Pons (tissue), 1 donor: Measurements from ENCODE around the gene PCSK2.

Experiments
- DNase-seq: peaks from one replicate; pipeline ENCODE4 v3.0.0-alpha.2; 2016; ENCODE audit warnings: low spot score

Gene PCSK2

DNA sequence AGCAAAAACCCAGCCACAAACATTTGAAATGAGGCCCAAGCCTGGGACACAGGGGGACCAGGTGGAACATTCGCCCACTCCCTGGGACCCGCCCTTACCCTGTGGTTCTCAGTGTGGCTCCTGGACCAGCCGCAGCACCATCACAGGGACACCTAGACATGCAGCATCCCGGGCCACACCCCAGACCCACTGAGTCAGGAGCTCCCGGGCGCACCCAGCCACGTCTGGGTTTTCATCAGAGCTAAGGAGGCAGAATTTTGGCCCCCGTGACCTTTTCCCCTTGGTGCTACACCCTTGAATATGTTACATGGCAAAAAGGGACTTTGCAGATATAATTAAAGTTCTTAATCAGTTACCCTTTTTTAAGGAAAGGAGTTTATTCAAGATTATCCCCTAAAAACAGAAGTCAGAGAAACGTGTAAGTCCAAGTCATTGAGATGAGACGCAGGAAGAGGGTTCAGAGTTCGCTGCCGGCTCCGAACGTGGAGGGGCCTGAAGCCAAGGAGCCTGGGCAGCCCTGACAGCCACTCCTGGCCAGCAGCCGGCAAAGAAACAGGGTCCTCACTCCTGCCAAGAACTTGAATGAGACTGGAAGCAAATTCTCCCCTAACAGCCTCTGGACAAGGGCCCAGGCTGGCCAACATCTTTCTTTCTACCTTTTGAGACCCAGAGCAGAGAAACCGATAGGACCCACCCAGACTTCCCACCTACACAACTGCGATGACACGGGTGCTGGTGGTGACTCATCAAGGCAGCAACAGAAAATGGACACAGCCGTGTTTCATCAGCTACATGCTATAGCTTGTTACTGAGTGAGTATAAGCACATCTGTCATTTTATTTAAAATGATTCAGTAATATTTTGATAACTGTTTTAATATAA lies 279.0 kb downstream of the PCSK2 start:
- no peak for DNase-seq

DNA sequence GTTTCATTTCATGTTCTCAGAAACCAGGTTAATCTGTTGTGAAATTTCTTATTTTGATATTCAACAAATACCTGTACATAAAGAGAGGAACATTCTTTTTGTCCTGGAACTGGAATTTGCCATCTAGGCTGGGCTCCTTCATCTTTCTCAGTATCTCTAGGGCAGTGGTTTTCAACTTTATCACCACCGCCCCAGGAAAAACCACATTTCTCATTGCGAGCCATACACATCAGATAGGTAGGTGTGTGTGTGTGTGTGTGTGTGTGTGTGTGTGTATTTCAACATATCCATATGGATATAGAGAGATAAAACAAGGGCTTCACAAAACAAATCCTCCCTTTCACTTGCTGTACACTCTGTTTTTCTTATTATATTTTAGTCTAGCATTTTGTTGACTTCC lies 280.2 kb downstream of the PCSK2 start:
- DNase-seq, result no peak

DNA sequence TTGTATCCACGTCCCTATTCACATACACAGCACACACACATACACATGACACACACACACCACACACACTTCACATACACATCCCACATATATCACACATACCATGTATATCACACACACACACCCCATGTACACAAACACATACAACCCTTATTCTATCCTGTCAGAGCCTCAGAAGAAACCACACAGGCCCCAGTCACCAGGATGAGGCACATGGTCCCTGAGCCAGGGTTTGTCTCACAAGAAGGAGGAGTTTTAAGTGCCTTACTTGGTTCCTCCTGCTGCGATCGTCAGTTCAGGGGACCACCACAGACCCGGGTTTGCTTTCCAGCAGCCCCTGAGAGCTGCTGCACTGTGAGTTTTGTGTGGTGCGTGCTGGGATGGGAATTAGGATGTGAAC lies 280.7 kb downstream of the PCSK2 start:
- DNase-seq, result no peak

DNA sequence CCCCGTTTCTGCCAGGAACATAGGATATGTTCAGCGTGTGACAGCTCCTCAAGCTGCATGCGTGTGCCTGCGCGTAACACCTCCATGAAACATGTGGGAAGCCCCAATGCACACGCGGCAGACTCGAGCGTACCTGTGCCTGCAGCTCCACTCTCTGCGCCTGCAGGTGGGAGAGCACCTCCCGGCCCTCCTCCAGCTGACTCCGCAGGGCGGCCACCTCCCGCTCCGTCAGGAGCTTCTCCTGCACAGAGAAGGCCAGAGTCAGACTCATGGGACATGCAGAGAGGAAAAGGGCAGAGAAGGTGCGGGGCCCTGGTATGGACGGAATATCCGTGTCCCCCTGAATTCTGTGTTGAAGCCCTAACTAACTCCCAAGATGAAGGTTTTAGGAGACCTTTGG lies 281.9 kb downstream of the PCSK2 start:
- no peak for DNase-seq

DNA sequence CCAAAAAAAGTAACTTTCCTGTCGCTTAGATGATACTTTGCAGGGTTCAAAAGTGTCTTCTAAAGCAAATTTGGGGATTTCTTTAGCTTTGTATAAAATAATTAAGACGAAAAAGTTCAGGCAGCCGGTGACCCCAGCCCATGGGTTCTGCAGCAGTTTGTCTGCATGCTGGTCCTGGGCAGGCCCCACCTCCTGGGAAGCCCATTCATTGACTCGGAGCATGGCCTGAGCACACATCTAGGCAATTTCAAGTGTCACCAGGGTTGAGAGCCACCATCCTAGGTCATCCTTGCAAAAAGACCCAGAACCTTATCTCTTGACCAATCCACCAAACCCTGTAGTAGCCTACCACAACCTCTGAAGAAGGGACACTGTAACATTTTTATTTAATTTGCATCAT lies 283.7 kb downstream of the PCSK2 start:
- DNase-seq, result no peak

DNA sequence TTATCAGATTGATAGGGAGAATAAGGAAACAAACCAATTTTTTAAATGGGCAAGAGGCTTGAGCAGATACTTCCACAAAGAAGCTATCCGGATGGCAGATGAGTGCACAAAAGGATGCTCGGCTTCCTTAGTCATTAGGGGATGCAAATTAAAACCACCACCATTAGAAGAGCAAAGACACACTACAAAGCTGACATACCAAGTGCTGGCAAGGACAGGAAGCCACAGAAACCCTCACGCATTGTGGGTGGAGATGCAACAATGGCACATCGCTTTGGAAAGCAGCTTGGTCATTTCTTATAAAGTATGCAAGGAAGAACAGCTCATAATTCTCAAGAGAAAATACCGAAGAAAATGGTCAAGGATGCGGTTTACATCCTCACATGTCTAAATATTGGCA lies 284.6 kb downstream of the PCSK2 start:
- DNase-seq, result no peak

DNA sequence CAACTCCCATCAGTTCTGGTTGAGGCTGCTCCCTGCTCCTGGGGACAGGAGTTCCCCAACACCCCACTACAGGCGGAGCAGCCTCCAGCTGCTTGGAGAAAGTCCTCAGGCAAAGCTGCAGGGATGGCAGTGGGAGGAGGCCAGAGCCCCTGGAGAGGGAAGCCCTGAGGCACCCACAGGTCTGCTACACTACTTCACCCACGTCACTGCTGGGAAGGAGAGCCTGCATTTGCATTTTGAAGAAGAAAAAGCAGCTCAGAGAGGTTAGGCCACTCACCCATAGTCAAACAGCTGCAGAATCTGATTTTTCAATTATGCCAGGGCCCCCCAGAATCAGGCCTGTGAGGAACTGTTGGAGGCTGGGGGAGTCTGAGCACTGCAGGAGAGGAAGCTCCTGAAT lies 287.1 kb downstream of the PCSK2 start:
- no peak for DNase-seq

DNA sequence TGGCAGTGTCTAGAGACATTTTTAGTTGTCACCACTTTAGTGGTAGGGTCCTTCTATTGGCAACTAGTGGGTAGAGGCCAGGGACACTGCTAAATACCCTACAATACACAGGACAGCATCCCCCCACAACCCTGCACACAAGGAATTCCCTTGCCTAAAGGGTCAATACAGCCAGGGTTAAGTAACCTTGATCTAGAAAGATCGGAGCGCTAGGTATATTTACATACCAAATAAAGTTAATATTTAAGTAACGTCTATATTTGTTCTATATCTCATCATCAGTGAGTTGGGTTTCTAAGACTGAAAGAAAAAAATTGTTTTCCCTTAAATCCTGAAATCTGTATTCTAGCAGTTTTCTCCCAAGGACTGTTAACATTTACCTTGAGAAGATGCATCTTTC lies 288.2 kb downstream of the PCSK2 start:
- DNase-seq, result no peak

DNA sequence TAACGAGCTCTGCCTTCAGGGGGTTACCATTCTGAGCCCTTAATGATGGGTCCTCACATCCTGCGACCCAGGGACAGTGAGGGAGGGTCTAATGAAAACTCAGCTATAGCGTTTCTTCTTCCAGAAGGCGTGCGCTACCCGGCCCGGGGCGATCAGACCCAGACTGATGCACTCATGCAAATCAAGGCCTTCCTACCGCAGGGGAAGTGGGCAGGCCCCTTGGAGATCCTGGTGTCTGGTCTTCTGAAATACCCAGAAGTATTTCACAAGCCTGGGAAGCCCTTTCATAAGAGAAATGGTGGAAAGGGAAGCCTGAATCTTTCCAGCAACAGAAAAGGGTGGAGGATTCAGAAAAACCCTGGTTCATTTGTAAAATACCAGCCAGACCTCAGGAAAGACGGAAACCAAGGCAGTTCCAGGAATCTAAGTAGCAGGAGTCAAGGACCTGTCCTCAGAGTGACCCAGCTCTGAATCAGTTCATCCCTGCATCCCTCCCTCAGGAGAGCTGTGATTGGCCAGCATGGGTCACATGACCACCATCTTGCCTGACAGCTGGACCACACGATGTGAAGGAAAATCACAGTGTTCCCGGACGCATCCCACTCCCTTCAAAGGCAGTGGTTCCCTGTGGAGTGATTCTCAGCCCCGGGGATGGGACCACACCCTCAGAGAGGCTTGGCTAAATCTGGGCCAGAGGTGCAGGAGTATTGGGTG lies 291.7 kb downstream of the PCSK2 start:
- DNase-seq, result peak; percentile 23

DNA sequence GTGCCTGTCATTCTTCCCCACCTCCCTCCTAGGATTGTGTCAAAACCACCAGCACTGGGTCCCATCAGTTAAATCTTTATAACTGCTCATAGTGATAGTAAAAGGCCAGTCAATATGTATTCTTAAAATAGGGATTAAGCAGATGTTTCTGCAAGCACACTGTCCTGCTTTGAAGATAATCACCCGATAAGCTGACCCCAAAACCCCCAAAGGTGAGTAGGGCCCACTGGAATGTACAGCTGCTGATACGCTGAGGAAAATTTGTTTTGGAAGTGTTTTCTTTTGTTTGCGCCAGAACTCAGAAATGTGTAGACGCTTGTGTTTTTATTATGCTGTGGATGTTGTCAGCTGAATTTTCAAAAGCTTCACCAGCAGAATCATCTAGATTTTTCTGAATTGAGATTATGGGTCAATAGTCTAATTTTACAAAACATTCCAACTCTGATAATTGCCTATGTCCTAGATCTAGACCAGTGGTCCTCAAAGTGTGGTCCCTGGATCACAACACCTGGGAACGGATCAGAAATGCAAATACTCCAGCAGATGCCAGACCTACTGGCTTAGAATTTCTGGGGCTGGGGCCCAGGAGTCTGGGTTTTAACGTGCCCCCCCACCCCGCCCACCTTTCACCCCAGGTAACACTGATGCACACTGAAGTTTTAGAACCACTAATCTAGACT lies 292.9 kb downstream of the PCSK2 start:
- DNase-seq, result no peak

DNA sequence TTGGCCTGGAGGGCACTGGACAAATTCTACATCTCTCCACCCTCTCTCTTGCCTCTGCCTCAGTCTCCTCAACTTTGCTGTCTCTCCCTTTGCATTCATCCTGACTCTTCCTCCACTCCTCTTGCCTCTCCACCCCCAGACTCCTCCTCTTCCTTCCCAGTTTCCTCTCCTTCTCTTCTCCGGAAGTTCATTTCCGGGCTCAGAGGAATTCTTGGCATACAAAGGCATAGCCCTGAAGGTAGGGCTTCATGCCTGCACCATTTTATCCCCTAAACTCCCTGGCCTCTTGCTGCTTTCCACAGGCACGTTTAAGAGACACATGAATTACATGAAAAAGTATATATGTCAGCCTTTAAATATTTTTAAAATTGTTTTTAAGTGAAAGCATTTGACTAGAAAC lies 293.7 kb downstream of the PCSK2 start:
- no peak for DNase-seq

DNA sequence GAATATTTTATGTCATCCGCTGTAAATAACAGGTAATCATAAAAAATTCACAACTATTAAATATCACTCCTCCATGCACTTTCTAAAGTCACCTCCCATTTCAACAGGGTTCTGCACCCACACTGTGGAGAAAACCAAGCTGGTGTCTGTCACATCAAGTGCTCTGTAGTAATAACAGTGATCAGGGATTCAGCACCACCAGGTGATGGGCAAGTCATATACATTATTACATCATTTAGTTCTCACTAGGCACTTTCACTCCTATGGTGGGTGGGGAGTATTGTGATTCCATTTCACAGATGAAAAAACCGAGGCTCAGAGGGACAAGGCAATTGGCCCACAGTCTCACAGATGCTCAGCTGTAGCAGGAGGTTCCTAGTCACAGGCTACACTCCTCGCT lies 295.7 kb downstream of the PCSK2 start:
- DNase-seq, result no peak

DNA sequence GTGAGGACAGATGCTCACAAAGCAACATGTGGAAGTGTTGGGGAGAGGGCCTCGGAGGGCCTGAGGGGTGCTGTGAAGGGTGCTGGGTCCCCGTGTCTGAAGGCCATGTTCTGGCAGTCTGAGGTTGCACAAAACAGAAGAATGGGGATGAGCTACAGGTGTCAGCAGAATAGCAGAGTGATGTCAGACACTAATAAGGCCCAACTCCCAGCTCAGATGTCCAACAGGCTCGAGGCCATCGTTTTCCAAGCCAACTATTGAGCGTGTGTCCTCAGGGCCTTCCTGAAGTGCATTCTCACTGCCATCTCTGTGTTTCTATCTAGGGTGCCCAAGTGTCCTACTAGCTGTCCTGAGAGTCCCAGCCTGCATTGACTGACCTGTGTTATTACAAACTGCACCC lies 296.5 kb downstream of the PCSK2 start:
- no peak for DNase-seq

DNA sequence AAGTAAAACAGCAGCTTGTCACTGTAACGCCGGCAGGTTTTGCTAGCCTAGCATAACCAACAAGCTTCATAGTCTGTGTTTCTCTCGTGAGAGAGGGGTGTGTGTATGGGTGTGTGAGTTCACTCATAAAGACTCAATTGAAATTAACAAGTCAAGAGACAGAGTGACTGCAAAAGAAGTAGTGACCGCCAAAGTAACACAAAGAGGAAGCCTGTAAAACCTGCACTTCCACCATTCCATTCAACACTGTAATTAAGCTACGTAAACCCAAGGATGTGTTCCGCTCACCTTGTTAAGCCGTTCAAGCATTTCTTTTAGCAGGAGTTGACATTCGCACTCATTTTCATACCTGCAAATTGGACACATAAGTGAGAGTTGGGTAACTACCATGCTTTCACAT lies 297.7 kb downstream of the PCSK2 start:
- DNase-seq, result no peak

DNA sequence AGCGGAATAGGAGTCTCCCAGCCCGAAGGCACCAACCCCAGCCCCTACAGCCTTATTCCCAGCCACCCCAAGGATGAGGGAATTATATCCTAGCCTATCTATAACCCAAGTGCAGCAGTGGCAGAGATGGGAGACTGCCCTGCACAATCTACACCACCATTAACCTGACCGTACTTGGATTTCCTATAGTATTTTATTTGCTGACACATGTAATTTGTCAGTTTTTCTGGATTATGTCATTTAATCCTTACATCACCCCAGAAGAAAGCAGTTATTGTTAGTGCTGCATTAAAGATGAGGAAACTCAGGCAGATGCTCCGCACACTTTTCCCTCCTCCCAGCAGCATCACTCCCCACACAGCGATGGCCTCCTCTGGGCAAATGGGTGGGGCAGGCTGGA lies 298.3 kb downstream of the PCSK2 start:
- DNase-seq, result no peak

DNA sequence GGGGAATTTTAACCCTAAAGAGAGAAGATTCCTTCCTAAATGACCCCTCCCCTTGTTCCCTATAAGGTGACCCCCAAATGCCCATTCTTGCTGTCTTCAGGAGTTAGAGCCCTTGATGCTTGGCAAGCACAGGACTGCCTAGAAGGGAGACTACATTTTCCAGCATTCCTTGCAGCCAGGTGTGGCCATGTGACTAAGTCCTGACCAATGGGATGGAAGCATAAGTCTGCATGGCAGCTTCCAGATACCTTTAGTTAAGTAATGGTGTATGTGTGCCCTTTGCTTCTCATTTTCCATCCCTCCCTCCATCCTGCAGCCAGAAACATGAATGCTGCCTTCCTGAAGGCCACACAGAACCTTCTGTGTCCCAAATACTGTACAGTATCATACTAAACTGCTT lies 298.8 kb downstream of the PCSK2 start:
- DNase-seq, result no peak

DNA sequence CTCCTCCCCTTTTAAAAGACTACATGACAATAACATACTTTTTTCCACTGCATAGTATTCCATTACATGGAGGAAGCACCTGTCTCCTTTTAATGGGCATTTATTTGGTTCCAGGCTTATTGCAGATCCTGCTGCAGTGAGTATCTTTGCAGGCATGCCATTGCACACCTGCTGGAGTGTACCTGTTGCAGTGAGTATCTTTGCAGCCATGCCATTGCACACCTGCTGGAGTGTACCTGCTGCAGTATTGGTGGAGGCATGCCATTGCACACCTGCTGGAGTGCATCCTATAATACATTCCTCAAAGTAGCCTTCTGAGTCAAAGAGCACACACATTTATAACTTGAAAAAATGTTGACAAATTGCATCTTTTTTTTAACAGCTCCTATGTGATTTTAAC lies 302.7 kb downstream of the PCSK2 start:
- DNase-seq, result no peak

DNA sequence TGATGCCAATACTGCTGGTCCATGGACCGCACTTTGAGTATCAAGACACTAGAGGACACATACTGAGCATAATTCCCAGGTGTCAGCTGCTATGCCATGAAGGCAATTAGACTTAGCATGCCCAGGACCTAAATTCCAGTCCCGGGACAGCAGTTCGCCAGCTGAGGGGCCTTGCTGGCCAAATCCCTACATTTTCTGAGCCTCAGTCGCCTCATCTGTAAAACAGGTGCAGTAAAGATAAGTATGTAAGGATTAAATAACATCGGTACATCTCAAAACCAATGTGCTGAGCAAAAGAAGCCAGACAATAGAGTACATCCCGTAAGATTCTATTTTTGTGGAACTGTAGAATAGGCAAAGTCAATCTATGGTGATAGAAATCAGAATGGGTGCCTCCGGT lies 303.3 kb downstream of the PCSK2 start:
- no peak for DNase-seq

DNA sequence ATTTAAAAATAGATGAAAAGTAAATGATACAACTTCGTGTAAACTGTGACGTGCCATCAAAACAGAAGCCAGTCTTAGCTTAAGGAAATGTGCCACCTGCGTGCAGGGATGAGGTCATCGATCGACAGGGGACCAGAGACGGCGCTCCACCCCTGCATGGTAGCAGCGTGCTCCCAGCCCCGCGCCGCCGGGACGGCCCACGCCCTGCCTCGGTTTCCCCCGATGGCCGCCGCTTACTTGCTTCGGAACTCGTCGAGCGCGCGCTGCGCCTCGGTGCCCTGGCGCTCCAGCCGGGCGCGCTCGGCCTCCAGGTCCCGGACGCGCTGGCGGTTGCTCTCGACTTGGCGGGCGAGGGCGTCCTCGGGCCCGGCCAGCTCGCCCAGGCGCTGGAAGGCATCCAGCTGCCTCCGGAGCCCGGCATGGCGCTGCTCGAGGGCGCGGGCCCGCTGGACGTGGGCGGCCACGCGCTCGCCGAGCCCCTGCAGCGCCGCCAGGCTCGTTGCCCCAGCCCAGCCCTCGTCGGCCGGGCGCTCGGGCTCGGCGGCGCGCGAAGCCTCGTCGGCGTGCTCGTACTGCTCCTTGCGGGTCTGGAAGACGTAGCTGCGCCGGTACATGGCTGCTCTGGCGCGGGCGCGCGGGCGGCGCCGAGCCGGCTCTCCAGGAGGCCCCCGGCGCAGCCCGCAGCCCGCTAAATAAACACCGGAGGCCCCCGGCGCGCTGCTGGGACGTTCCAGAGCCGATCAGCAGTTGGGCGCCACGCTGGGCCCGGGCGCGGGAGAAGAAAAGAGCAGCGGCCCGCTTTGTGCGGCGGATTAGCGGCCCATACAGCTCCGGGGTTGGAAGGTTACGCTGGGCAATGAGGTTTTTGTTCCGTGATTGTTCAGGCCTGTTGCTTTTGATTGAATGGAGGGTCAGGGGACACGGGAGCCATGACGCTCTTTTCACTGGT lies 304.1 kb downstream of the PCSK2 start, which contains the start of gene BFSP1:
TSS of gene BFSP1 (minus strand) at position 664 of the 949 bp plus-strand sequence. CDS start at position 614, 50 bp downstream.
- DNase-seq, result no peak

DNA sequence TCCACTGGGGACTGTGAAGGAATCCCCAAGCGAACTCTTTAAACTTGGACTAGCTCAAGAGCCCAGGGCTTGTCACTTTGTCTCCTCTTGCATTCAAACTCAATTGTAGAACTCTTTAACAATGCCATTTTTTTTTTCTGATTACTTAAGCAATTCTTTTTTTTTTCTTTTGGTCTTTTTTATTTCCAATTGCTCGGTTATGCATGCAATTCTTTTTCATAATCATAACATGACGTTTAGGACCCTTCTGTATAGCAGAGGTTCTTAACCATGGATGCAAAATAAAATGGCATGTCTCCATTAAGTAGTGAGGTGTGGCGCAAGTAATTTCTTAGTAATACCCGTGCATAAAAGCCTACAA lies 304.8 kb downstream of the PCSK2 start:
- no peak for DNase-seq

DNA sequence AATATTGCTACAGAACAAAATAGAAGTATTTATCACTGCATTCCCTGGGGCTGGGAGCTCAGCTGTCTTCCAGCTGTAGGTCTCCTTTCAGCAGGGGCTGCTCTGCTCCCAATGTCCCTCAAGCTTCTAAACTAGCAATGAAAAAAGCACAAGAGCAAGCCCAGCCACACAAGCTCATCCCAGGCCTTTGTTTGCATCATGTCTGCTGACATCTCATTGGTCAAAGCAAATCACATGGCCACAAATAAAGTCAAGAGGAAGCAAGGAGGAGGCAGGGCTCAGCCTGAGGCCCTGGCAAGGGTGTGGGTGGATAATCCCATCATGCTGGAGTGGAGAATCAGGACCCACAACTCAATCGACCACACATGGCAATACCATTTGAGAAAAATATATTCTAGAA lies 306.6 kb downstream of the PCSK2 start:
- peak; percentile 69 for DNase-seq

DNA sequence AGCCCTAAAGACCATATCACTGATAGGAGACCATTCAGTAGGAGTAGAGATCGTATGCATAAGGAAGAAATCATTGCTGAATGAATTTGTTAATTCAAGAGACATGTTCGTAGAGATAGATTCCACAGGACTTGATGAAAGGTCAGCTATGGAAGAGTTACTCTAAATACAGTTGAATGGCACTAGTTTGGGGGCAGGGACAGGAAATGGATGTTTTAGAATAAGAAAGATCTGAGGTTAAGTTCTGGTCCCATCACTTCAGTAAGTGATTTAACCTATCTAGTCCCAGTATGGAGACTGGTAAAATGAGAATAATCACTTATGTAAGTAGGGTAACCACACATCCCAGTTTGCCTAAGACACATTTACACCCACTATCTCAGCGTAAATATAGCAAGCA lies 307.2 kb downstream of the PCSK2 start:
- DNase-seq, result no peak
